Glutamatergic neuron (in vitro differentiated cells): ENCODE results near the gene TMEM40. TPM values are rescaled to one million over a fixed set of nuclear protein-coding genes. Genes with fewer than 3 reads are reported as not detected.

Experiments used
- DNase-seq: peaks from one replicate; pipeline ENCODE4 v3.0.0; 2022
- H3K27ac Mint-ChIP-seq: one replicate; pipeline ENCODE4 v1.8.0; 2020; ENCODE audit warnings: mild to moderate bottlenecking, mixed read lengths, inconsistent platforms; ENCODE audit not compliant: unreplicated experiment
- H3K27me3 Mint-ChIP-seq: one replicate; pipeline ENCODE4 v1.8.0; 2020; ENCODE audit warnings: mild to moderate bottlenecking, moderate library complexity, mixed read lengths, inconsistent platforms; ENCODE audit not compliant: unreplicated experiment
- H3K36me3 Mint-ChIP-seq: one replicate; pipeline ENCODE4 v1.8.0; 2020; ENCODE audit warnings: mild to moderate bottlenecking, mixed read lengths, inconsistent platforms; ENCODE audit not compliant: unreplicated experiment
- H3K4me1 Mint-ChIP-seq: one replicate; pipeline ENCODE4 v1.8.0; 2020; ENCODE audit warnings: mild to moderate bottlenecking, low read depth, mixed read lengths, inconsistent platforms; ENCODE audit not compliant: unreplicated experiment
- H3K4me3 Mint-ChIP-seq: one replicate; pipeline ENCODE4 v1.8.0; 2020; ENCODE audit warnings: mild to moderate bottlenecking, mixed read lengths, inconsistent platforms; ENCODE audit not compliant: unreplicated experiment
- H3K9me3 Mint-ChIP-seq: one replicate; pipeline ENCODE4 v1.8.0; 2020; ENCODE audit warnings: mild to moderate bottlenecking, moderate library complexity, mixed read lengths, inconsistent platforms; ENCODE audit not compliant: unreplicated experiment
- total RNA-seq: library from RNA; stranded (reverse); fragmentation: NEBNext Ultra II Directional; extraction: Animal tissue kit (Norgen Biotek cat#: 25700); gene quantifications from one replicate; pipeline ENCODE4 v1.2.1, GENCODE V29; 2021; ENCODE audit not compliant: unreplicated experiment
- TF ChIP-seq, protein P1 (sequence below): fragments of 200-600 bp; sonication (generic); IDR thresholded peaks from one replicate; pipeline ENCODE4 v1.5.0; 2021; ENCODE audit not compliant: partially characterized antibody, unreplicated experiment

Gene TMEM40
- total RNA-seq, 1 donor from 2014 or later, result not detected

DNA sequence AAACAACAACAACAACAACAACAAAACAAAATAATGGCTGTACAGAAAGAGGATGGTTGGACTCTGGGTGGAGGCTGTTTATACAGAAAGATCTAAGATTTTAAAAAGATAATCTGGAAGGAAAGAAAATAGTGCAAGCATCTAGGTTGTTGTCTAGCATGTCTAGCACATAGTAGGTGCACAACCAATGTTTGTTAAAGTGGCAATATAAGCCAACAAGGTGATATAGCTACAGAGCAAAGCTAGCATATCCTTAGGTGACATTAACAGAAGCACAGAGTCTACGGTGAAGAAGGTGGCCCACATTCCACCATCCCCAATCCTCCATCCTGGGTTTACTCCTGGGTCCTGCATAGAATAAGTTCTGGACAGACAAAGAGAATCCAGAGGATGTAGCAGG, 4.7 kb downstream of the TMEM40 start:
- H3K27me3 Mint-ChIP-seq, result peaks cover 5% of the 10 kb centered on the region
- no peak overlapping the region for H3K4me3 Mint-ChIP-seq
- TF ChIP-seq, protein P1, sequence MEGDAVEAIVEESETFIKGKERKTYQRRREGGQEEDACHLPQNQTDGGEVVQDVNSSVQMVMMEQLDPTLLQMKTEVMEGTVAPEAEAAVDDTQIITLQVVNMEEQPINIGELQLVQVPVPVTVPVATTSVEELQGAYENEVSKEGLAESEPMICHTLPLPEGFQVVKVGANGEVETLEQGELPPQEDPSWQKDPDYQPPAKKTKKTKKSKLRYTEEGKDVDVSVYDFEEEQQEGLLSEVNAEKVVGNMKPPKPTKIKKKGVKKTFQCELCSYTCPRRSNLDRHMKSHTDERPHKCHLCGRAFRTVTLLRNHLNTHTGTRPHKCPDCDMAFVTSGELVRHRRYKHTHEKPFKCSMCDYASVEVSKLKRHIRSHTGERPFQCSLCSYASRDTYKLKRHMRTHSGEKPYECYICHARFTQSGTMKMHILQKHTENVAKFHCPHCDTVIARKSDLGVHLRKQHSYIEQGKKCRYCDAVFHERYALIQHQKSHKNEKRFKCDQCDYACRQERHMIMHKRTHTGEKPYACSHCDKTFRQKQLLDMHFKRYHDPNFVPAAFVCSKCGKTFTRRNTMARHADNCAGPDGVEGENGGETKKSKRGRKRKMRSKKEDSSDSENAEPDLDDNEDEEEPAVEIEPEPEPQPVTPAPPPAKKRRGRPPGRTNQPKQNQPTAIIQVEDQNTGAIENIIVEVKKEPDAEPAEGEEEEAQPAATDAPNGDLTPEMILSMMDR, result no peak
- no peaks in the 10 kb centered on the region for H3K4me1 Mint-ChIP-seq
- H3K36me3 Mint-ChIP-seq, result no peaks in the 10 kb centered on the region
- DNase-seq, result no peak
- H3K9me3 Mint-ChIP-seq, result peaks cover 2% of the 10 kb centered on the region
- no peak overlapping the region for H3K27ac Mint-ChIP-seq

DNA sequence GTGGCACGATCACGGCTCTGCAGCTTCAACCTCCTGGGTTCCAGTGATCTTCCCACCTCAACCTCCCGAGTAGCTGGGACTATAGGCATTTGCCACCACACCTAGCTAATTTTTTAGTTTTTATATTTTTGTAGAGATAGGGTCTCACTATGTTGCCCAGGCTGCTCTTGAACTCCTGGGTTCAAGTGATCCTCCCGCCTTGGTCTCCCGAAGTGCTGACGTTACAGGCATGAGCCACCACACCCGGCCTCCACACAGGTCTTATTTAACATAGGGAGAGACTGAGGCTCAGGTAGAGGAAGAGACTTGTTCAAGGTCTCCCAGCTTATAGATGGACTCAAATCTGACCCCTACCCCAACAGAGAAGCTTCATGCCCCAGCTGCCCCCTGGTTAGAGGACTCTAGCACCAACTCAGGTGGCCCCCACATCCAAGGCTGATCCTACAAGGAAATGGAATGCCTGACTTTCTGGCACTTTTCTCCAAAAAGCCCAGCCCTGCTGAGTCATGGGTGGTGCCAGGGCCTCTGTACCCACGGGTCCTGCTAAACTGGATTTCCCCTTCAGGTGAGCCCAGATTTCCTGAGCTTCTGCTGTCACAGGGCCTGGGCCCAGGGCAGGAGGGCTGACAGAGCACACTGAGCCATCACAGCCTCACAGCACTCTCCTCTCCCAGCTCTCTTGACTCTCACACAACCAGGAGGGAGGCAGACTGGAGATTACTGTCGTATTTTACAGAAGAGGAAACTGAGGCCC, 5.6 kb downstream of the TMEM40 start:
- TF ChIP-seq, protein P1, result no peak
- H3K9me3 Mint-ChIP-seq, result peaks cover 2% of the 10 kb centered on the region
- H3K4me3 Mint-ChIP-seq, result no peak overlapping the region
- no peaks in the 10 kb centered on the region for H3K4me1 Mint-ChIP-seq
- H3K36me3 Mint-ChIP-seq, result no peaks in the 10 kb centered on the region
- peaks cover 5% of the 10 kb centered on the region for H3K27me3 Mint-ChIP-seq
- H3K27ac Mint-ChIP-seq, result no peak overlapping the region
- no peak for DNase-seq

DNA sequence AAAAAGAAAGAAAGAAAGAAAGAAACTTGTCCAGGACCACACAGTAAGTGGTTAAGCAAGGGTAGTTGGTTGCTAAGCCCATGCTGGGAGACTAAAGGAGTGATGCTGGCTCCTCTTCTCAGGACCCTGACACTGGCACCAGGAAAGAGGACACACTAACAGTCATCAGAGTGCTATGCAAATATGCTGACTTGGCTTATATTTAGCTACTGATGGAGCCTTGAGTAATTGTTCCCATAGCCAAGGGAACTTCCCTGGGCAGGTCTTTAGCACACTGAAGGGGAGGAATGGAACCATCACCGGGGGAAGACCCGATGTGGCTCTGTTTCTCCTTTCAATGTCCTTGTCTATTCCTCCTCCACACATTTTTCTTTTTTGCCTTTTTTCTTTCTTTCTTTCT, 6.2 kb downstream of the TMEM40 start:
- Mint-ChIP-seq H3K27ac (no peak overlapping the region), H3K4me1 (no peaks in the 10 kb centered on the region), H3K4me3 (no peak overlapping the region), H3K27me3 (peaks cover 5% of the 10 kb centered on the region), H3K9me3 (peaks cover 2% of the 10 kb centered on the region), H3K36me3 (no peaks in the 10 kb centered on the region)
- TF ChIP-seq, protein P1, result no peak
- no peak for DNase-seq

DNA sequence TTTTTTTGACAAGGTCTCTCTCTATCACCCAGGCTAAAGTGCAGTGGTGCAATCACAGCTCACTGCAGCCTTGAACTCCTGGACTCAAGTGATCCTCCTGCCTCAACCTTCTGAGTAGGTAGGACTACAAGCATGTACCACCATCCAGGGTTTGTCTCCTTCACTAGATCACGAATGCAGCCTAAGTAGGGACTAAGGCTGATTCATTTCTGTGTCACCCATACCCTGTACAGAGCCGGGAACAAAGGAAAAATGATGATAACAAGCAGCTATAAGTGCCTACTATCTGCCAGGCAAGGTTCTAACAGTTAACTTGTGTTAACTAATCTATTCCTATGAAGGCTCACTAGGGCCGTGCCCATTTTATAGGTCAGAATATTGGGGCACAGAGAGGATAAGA, 7.0 kb downstream of the TMEM40 start:
- peaks cover under 1% of the 10 kb centered on the region for H3K4me1 Mint-ChIP-seq
- DNase-seq, result no peak
- H3K27ac Mint-ChIP-seq, result no peak overlapping the region

DNA sequence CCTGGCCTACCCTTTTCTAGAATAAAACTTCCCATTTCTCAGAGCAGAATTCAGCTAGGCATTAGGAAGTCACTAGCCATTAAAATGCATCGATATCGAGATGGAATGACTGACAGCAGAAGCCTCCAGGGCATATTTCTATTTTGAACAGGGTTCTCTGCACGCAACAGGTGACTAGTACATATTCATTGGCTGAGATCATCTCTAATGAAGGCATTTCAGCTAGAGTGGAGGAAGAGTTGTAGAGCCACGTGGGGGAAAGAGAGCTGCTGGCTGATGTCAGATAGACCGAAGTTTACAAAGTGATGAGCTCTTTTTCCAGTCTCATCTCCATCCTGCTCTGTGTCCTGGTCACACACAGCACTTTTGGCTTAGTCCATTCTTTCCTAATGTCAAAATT, 7.5 kb downstream of the TMEM40 start:
- Mint-ChIP-seq H3K36me3 (no peaks in the 10 kb centered on the region), H3K4me3 (no peak overlapping the region), H3K27me3 (peaks cover 5% of the 10 kb centered on the region), H3K4me1 (peaks cover 3% of the 10 kb centered on the region), H3K9me3 (peaks cover 2% of the 10 kb centered on the region), H3K27ac (no peak overlapping the region)
- TF ChIP-seq, protein P1, result no peak
- DNase-seq, result no peak

More for the DNA sequence above, 7.0 kb downstream of the TMEM40 start:
- H3K27me3 Mint-ChIP-seq, result peaks cover 5% of the 10 kb centered on the region
- no peaks in the 10 kb centered on the region for H3K36me3 Mint-ChIP-seq
- H3K9me3 Mint-ChIP-seq, result peaks cover 2% of the 10 kb centered on the region
- H3K4me3 Mint-ChIP-seq, result no peak overlapping the region
- TF ChIP-seq, protein P1, result no peak
